GM23338 (cell line): ENCODE results near the gene SYK. TPM values are rescaled to one million over a fixed set of nuclear protein-coding genes. Genes with fewer than 3 reads are reported as not detected.
"Not testable (repeated sequence)": the region's sequence is repeated elsewhere in the genome, so short reads cannot be mapped to it uniquely, and the experiment has no call there.

Source experiments
- ATAC-seq: fragments of 200-7000 bp; cut with Tn5 transposase; 3 replicates; pipeline ENCODE4 v1.9.1; 2020
- DNase-seq: peaks from one replicate; pipeline ENCODE4 v3.0.0-alpha.2; 2015; ENCODE audit warnings: low spot score
- H2AFZ ChIP-seq: fragments of 200-600 bp; sonication (generic); 2 replicates; pipeline ENCODE4 v1.8.0; 2016; ENCODE audit warnings: antibody characterized with exemption, mild to moderate bottlenecking, moderate library complexity
- H3F3A ChIP-seq: fragments of 200-600 bp; sonication (generic); replicated peaks from 2 replicates; pipeline ENCODE4 v1.8.0; 2017; ENCODE audit warnings: antibody characterized with exemption, mixed run types, low read depth
- H3K27ac ChIP-seq: fragments of 200-600 bp; sonication (generic); 2 replicates; pipeline ENCODE4 v1.6.1; 2016; ENCODE audit warnings: low read depth
- H3K27me3 ChIP-seq: fragments of 200-600 bp; sonication (generic); 2 replicates; pipeline ENCODE4 v1.8.0; 2016; ENCODE audit warnings: mild to moderate bottlenecking, mixed run types, moderate library complexity; ENCODE audit not compliant: insufficient read depth
- H3K36me3 ChIP-seq: fragments of 200-600 bp; sonication (generic); 2 replicates; pipeline ENCODE4 v1.8.0; 2016; ENCODE audit warnings: mild to moderate bottlenecking; ENCODE audit not compliant: insufficient read depth
- H3K4me1 ChIP-seq: fragments of 200-600 bp; sonication (generic); 2 replicates; pipeline ENCODE4 v1.8.0; 2016; ENCODE audit warnings: mild to moderate bottlenecking, moderate library complexity; ENCODE audit not compliant: insufficient read depth
- H3K4me2 ChIP-seq: fragments of 200-600 bp; sonication (generic); 2 replicates; pipeline ENCODE4 v1.7.1; 2017; ENCODE audit warnings: mixed run types
- H3K4me3 ChIP-seq: fragments of 200-600 bp; sonication (generic); 2 replicates; pipeline ENCODE4 v1.6.1; 2016; ENCODE audit warnings: mixed run types
- H3K79me2 ChIP-seq: fragments of 200-600 bp; sonication (generic); replicated peaks from 2 replicates; pipeline ENCODE4 v1.8.0; 2017; ENCODE audit warnings: mild to moderate bottlenecking; ENCODE audit not compliant: insufficient read depth
- H3K9me2 ChIP-seq: fragments of 200-600 bp; sonication (generic); 2 replicates; pipeline ENCODE4 v1.8.0; 2017; ENCODE audit not compliant: insufficient read depth
- H4K20me1 ChIP-seq: fragments of 200-600 bp; sonication (generic); replicated peaks from 2 replicates; pipeline ENCODE4 v1.8.0; 2017; ENCODE audit warnings: mild to moderate bottlenecking; ENCODE audit not compliant: insufficient read depth
- H3K27ac Mint-ChIP-seq: 2 replicates; pipeline ENCODE4 v1.8.0; 2020; ENCODE audit warnings: inconsistent platforms, mild to moderate bottlenecking, moderate library complexity, mixed read lengths
- H3K27me3 Mint-ChIP-seq: 3 replicates; pipeline ENCODE4 v1.8.0; 2022; ENCODE audit warnings: low read depth, mild to moderate bottlenecking, moderate library complexity, mixed read lengths, inconsistent platforms; ENCODE audit not compliant: insufficient read depth, poor library complexity
- H3K36me3 Mint-ChIP-seq: 3 replicates; pipeline ENCODE4 v1.8.0; 2021; ENCODE audit warnings: low read depth, mild to moderate bottlenecking, inconsistent platforms, moderate library complexity, mixed read lengths
- H3K4me1 Mint-ChIP-seq: 3 replicates; pipeline ENCODE4 v1.8.0; 2020; ENCODE audit warnings: mild to moderate bottlenecking, inconsistent platforms, mixed read lengths
- H3K4me3 Mint-ChIP-seq: 3 replicates; pipeline ENCODE4 v1.8.0; 2021; ENCODE audit warnings: moderate library complexity, mild to moderate bottlenecking, inconsistent platforms, mixed read lengths
- H3K9me3 Mint-ChIP-seq: 3 replicates; pipeline ENCODE4 v1.8.0; 2020; ENCODE audit warnings: moderate library complexity, mild to moderate bottlenecking, inconsistent platforms, mixed read lengths
- CTCF ChIP-seq, 2 experiments: fragments of 200-600 bp in 1 of 2; sonication (generic) in 1 of 2; conservative IDR thresholded peaks; 2 replicates each; pipeline versions ENCODE4 v1.5.1 to v1.6.1; 2016 to 2017; ENCODE audit warnings: antibody characterized with exemption in 2 of 2, low read depth in 2 of 2, mild to moderate bottlenecking in 2 of 2, moderate library complexity in 1 of 2
- ZNF462 ChIP-seq: fragments of 250-450 bp; sonication (Bioruptor Pico); IDR thresholded peaks from 2 replicates; pipeline ENCODE4 v1.5.0; 2020; ENCODE audit warnings: mild to moderate bottlenecking, moderate library complexity
- polyA plus RNA-seq: library from polyadenylated mRNA; unstranded; fragments of >200 nt; fragmentation: Nextera tagmentation; extraction: Ambion mirVana; gene quantifications from 2 replicates; pipeline ENCODE4 v1.2.1, GENCODE V29; 2016
- total RNA-seq: library from RNA; depleted of rRNA; stranded (reverse); fragments of >200 nt; shearing (Covaris generic); gene quantifications from 2 replicates; pipeline ENCODE4 v1.2.3, GENCODE V29; 2014

The SYK gene
- total and polyA plus RNA-seq, 2 experiments from 2014 or later, result 1.5 to 5.8 TPM

- not testable (repeated sequence) for H3K4me3 Mint-ChIP-seq, H3K79me2 ChIP-seq, H3K4me2 ChIP-seq, H3K9me3 Mint-ChIP-seq, H3K4me3 ChIP-seq, H3K4me1 ChIP-seq, H3K27me3 Mint-ChIP-seq, H3K27me3 ChIP-seq, H4K20me1 ChIP-seq, H3F3A ChIP-seq, H3K9me2 ChIP-seq, H3K27ac Mint-ChIP-seq, H3K36me3 Mint-ChIP-seq, H3K36me3 ChIP-seq, H3K27ac ChIP-seq, ATAC-seq, H2AFZ ChIP-seq
- DNase-seq, result peak; percentile 67
- peaks cover 10% of the 10 kb centered on the region; the same call in 1 of the 3 replicates for H3K4me1 Mint-ChIP-seq
- TF ChIP-seq CTCF (conservative IDR thresholded peaks at IDR 0.05; ENCODE audit: low read depth in 2 of 2), result peak; percentile 61 to 67
- TF ChIP-seq ZNF462 (CRISPR knock-in tag), result peak; percentile 83
Observed at GRCh38 chr9:90755514-90756371, 45.9 kb upstream of the SYK start.

DNA sequence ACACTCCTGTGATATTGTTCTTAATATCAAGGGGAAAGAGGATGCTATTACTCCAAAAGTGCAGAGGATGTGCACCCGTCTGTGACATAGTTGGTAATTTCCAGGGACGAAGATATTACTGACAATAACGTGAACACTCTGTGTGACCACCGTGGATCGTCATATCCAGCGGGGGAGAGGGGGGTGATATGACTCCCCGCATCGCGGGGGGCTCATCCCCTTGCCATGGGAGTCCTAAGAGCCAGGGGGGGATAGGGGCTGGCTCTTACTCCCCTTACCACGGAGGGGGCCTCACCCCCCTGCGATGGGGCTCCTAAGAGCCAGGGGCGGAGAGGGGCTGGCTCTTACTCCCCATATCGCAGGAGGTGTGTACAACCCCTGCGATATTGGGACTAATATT lies 41.0 kb upstream of the SYK start:
- H3K4me2 ChIP-seq, H2AFZ ChIP-seq, H3K79me2 ChIP-seq, H3K36me3 Mint-ChIP-seq, H3K27ac ChIP-seq, H3K27me3 Mint-ChIP-seq, H3K4me3 ChIP-seq, H3K4me1 Mint-ChIP-seq, H3F3A ChIP-seq, ATAC-seq, H3K4me1 ChIP-seq, H4K20me1 ChIP-seq, H3K4me3 Mint-ChIP-seq, H3K27ac Mint-ChIP-seq, H3K9me2 ChIP-seq, DNase-seq, H3K27me3 ChIP-seq, H3K36me3 ChIP-seq: not testable (repeated sequence)
- H3K9me3 Mint-ChIP-seq, result peaks cover 26% of the 10 kb centered on the region
